GM19395 (cell line): ENCODE results near the gene GAL3ST2.
"Not testable (repeated sequence)": the region's sequence is repeated elsewhere in the genome, so short reads cannot be mapped to it uniquely, and the experiment has no call there.

Experiments
- ATAC-seq: cut with Tn5 transposase; IDR thresholded peaks from one replicate; pipeline ENCODE4 v1.9.1; 2021; ENCODE audit warnings: mild to moderate bottlenecking, moderate library complexity; ENCODE audit not compliant: unreplicated experiment

Gene GAL3ST2

DNA sequence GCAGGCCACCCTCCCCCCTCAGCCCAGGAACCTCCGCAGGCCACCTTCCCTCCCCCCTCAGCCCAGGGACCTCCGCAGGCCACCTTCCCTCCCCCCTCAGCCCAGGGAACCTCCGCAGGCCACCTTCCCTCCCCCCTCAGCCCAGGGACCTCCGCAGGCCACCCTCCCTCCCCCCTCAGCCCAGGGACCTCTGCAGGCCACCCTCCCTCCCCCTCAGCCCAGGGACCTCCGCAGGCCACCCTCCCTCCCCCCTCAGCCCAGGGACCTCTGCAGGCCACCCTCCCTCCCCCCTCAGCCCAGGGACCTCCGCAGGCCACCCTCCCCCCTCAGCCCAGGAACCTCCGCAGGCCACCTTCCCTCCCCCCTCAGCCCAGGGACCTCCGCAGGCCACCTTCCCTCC lies 29.6 kb downstream of the GAL3ST2 start:
- ATAC-seq: not testable (repeated sequence)

DNA sequence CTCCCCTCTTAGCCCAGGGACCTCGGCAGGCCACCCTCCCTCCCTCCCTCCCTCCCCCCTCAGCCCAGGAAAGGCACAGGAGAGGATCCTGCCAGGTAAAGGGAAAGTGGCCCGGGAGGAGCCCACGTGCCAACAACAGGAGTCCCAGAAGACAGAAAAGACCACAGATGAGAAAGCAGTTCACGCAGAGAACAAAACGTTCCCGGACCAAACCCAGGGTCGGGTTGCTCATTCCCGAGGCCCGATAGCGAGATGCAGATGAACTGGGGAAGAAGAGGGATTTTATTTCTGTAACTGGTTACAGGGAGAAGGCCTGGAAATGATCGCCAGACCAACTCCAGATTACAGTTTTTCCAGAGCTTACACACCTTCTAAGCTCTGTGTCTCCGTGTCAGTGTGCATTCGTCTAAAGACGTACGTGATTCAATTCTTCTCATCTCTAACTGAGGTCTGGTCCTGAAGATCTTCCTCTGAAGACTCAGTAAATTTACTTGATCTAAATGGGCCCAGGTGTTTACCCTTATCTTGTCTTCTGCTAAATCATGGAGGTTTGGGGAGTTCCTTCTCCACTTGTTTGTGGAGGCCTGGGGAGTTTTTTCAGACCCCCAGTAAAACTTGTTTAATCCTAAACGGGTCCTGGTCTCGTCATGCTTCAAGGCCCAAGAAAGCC lies 31.6 kb downstream of the GAL3ST2 start:
- ATAC-seq: no peak

DNA sequence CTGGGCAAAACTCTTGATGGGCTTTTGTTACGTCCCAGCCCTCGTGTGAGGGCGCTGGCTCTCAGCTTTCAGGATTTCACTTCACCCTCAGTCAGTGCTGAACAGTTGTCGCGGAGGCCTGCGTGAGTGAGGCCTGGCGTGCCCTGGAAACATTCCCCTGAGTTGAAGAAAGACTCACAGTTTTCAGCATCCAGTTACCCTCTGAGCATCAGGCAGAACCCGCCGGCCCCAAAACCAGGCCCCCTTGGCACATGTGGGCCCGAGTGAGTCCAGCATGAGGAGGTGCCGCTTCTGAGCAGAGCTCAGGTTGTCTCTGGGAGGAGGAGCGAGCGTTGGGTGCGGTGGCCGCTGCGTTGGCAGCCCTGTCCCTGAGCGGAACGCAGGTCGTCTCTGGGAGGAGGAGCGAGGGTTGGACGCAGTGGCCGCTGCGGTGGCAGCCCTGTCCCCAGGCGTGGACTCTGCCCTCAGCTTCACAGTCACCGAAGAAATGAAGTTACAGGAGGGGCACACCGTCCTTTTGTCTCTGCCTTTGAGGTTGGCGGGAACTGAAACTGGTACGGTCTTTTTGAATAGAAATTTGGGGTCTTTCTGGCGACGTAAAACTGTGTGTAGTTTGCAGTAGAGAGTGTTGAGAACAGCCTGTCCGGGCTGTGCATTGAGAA lies 32.2 kb downstream of the GAL3ST2 start, which contains the start of gene NEU4:
Gene NEU4, plus strand, starts transcription at position 473 of the 662 bp plus-strand sequence. CDS start 5,292 bp downstream, outside the sequence.
- ATAC-seq: no peak

DNA sequence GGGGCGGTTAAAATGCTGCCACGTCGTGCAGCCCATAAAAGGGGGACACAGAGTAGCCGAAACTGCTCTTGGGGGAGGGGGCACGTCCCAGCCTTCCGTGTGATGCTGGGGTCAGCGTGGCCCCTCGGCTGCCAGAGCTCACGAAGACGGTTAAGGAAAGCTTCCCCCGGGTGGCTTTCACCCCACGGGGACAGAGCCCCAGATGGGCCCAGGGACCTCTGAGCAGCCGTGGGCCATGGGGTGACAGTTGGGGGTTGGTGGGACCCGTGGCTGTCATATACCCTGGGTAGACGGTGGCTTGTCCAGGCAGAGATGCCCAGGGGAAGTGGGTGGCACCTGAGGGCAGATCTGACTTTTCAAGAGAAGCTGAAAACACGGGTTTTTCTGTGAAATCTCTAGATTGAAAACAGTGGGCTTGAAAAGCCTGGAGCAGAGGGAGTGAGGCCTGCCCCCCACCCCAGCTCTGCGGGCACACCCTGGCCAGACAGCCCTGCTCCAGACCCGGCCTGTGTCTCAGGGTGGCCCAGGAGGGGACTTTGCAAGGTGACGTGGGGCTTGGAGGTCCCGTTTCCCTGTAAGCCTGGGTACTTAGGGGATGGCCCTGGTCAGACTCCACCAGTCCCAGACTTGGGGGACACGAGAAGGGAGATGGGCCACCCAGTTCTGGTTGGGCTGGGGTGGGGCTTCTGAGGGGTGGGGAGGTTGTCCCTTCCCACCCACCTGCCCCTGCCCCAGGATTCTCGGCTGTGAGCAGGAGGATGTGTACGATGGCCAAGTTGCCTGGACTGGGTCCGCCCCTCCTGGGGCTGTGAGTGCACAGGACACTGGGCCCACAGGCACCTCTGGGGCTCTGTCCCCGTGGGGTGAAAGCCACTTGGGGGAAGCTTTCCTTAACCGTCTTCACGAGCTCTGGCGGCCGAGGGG lies 33.0 kb downstream of the GAL3ST2 start:
- no peak for ATAC-seq

DNA sequence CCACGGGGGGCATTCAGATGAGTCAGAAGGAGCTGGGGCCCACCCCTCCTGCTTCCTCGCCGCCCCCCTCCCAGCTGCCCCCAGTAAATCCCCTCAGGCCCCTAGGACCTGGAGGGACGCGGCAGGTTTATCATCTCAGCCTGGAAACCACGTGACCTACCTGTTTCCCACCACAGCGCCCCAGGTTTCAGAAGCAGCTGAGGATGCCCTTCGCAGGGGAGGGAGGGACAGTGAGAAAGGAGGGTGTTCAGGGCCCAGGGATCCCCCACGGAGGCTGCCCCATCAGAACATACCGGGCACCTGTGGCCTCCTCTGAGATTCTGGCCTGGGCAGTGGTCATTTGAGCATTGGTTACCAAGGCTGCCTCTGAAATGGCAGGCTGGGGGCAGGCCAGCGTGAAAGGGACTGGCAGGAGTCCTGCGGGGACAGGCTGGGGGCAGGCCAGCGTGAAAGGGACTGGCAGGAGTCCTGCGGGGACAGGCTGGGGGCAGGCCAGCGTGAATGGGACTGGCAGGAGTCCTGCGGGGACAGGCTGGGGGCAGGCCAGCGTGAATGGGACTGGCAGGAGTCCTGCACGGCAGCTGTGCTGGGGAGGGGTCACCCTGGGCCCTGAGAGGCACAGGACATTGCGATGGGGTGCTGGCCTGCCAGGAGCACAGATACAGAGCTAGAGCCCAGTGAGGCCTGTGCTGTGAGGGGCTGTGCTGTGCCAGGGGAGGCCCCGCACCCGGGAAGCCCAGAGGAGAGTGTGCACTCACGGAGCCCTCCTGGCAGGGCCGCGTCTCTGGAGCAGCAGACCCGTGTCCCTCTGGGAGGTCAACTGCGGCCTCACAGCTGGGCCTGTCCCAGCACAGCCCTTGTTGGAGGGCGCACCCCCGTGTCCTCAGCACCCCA lies 33.9 kb downstream of the GAL3ST2 start:
- no peak for ATAC-seq

DNA sequence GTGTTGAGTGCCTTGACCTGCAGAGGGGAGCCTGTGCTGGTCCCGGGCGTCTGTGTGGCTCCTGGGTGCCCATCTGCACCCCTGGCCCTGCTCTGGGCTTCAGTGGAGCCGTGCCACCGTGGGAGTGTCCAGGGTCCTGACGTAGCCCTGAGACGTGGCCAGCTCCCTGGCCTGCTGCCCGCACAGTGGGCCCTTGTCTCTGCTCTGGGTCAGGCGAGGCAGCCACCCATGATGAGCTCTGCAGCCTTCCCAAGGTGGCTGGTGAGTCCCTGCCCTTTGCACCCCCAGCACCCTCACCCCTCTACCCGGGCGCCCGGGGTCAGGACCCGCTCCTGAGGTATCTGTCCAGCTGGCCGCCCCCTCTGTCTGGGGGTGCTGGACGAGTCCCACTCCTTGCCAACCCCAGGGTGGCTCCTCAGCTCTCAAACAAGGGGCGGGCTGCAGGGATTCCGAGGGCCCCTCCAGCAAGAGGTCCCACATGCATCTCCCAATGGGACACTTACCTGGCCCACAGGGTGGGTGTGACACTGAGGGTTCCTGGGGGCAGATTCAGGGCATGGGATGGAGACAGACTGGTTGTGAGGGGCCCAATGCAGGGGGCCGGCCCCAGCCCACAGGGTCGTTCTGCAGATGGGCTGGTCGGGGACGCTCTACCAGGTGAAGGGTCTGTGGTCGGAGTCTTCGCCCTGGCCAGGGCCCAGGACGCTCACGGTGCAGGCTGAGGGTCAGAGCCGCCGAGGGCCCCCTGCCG lies 34.8 kb downstream of the GAL3ST2 start:
- no peak for ATAC-seq

DNA sequence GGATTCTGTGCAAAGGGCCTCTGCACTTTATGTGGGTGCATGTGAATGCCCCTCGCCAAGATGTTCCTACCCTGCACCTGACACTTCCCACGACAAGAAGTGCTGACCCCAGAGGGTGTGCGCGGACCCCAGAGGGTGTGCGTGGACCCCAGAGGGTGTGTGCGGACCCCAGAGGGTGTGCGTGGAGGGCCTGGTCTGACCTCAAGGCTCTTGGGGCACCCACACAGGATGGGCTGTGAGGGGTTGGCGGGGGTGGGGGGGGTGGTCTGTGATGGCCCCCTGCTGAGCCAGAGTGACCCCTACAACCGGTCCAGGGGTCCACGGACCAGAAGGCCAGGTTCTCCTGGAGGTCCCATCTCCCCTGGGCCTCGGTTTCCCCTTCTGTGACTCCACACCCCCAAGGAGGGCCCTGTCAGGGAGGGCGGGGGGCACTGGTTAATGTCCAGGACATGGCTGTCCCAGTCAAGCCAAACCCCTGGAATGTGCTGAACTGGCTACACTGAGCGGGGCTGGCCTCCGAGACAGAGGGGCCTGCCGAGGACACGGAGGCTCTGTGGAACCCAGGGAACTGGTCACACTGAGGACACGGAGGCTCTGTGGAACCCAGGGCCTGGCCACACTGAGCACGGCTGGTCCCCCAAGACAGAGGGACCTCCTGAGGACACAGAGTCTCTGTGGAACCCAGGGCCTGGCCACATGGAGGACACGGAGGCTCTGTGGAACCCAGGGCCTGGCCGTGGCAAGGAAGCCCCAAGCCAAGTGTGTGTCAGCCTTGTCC lies 35.5 kb downstream of the GAL3ST2 start:
- ATAC-seq: no peak

DNA sequence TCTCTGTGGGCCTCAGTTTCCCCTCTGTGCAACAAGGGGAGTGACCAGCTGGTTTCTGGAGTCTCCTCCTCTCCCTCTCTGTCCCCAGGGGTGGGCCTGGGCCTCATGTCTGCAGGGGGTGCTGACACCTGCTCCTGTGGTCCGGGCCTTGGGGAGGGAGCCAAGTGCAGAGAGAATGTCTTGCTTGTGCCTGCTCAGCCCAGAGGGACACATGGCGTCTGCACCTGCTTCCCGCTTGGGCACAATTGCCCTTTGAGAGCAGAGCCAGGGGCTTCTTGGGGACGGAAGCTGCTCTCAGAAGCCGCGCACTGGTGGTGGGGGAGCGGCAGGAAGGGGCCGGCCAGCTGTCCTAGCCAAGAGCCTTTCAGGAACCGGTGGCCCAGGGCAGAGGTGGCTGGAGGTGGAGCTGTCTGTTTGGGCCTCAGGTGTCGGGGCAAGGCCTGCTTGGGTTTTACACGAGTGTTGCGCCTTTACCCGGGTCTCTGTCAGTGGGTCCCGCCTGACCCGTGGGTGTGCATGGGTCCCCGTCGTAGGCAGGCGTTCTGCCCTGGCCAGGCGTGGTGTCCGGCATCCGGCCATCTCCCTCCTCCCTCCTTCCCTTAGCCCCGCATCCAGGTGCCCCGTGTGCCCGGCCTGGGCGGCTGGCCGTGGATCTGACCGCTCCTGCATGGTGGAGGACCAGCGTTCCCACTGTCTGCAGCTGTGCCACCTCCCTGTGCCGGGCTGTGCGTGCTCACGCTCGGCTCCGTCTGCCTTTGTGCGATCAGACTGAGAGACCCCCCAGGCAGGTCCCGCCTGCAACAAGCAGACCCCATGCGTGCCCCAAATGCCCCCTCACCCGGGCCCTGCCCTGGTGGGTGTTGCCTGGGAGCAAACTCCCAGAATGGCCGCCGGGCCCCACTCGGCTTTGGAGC lies 36.4 kb downstream of the GAL3ST2 start:
- no peak for ATAC-seq

DNA sequence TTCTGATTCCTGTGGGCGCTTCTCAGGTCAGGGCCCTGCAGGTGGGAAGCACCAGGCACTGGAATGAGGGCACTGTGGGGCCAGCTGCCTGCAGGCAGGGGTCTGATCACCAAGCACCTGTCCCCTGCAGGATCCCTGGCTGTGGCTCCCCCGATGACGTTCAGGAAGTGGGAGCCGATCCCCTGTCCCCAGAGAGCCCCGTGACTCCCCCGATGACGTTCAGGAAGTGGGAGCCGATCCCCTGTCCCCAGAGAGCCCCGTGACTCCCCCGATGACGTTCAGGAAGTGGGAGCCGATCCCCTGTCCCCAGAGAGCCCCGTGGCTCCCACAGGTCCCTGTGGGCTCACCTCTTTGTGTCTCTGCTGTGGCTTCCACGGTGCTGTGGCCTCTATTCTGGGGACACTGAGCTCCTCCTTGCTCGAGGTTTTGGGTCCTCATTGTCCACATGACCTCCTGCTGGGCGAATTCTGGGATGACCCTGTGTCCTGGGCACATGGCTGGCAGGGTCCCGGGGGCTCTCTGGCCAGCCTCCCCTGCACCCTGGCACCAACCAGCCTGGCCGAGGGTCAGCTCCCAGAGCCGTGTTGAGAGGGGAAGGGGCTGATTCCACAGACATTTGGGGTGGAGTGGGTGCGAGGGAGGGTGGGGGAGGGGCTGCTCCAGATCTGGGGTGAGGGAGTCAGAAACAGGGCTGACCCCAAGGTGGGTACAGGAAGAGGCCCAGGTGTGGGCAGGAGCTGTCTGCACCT lies 37.2 kb downstream of the GAL3ST2 start:
- no peak for ATAC-seq

DNA sequence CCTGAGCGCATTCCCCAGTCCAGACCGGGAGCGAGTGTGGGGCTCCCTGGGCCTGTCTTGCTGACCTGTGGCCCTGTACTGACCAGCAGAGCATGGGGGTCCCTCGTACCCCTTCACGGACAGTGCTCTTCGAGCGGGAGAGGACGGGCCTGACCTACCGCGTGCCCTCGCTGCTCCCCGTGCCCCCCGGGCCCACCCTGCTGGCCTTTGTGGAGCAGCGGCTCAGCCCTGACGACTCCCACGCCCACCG lies 37.7 kb downstream of the GAL3ST2 start:
- ATAC-seq: no peak

DNA sequence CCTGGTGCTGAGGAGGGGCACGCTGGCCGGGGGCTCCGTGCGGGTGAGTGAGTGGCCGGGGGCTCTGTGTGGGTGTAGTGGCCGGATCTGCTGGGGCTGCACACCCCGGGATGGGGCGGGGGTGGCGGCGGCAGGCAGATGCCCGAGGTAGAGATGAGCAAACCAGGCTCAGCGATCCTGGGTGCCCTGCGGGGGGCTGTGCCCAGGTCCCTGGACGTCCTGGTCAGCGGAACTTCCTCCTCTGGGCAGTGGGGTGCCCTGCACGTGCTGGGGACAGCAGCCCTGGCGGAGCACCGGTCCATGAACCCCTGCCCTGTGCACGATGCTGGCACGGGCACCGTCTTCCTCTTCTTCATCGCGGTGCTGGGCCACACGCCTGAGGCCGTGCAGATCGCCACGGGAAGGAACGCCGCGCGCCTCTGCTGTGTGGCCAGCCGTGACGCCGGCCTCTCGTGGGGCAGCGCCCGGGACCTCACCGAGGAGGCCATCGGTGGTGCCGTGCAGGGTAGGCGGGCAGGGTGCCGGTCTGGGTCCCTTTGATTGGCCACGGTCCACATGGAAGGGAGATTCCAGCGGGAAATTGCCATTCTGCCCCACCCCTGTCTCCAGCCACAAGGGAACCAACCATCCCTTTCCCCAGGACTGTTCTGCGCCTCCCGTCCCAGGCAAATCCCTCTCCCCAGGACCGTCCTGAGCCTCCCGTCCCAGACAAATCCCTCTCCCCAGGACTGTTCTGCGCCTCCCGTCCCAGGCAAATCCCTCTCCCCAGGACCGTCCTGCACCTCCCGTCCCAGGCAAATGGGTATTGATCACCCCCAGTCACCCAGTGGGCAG lies 38.2 kb downstream of the GAL3ST2 start:
- no peak for ATAC-seq

DNA sequence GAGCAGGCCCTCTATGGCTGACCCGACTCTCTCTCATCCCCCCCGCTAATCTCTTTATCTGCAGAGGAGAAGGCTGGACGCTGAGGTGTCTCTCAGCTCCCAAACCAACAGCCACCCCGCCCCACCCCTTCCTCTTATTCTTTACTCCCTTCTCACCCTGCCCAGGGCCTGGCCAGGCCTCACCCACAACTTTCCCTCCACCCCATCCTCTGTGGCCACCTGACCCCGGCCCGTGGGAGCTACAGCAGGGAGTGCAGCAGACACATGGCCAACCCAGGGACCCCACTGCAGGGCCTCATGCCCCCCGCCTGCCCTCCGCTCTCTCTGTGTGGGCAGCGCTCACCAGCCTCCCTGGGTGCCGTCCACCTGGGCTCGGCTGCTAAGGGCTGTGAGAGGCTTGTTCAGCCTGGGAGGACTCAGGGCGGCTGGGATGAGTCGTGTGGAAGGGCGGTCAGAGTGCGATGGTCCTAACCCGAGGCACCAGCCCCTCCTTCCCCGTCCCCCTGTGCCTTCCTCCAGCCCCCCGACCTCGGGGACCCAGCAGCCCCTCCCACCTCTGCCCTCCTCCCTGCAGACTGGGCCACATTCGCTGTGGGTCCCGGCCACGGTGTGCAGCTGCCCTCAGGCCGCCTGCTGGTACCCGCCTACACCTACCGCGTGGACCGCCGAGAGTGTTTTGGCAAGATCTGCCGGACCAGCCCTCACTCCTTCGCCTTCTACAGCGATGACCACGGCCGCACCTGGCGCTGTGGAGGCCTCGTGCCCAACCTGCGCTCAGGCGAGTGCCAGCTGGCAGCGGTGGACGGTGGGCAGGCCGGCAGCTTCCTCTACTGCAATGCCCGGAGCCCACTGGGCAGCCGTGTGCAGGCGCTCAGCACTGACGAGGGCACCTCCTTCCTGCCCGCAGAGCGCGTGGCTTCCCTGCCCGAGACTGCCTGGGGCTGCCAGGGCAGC lies 39.1 kb downstream of the GAL3ST2 start:
- no peak for ATAC-seq

DNA sequence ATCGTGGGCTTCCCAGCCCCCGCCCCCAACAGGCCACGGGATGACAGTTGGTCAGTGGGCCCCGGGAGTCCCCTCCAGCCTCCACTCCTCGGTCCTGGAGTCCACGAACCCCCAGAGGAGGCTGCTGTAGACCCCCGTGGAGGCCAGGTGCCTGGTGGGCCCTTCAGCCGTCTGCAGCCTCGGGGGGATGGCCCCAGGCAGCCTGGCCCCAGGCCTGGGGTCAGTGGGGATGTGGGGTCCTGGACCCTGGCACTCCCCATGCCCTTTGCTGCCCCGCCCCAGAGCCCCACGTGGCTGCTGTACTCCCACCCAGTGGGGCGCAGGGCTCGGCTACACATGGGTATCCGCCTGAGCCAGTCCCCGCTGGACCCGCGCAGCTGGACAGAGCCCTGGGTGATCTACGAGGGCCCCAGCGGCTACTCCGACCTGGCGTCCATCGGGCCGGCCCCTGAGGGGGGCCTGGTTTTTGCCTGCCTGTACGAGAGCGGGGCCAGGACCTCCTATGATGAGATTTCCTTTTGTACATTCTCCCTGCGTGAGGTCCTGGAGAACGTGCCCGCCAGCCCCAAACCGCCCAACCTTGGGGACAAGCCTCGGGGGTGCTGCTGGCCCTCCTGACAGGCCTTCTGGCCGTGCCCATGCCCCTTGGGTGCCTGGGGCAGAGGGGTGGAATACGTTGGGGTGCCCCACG lies 40.0 kb downstream of the GAL3ST2 start:
- ATAC-seq: no peak

DNA sequence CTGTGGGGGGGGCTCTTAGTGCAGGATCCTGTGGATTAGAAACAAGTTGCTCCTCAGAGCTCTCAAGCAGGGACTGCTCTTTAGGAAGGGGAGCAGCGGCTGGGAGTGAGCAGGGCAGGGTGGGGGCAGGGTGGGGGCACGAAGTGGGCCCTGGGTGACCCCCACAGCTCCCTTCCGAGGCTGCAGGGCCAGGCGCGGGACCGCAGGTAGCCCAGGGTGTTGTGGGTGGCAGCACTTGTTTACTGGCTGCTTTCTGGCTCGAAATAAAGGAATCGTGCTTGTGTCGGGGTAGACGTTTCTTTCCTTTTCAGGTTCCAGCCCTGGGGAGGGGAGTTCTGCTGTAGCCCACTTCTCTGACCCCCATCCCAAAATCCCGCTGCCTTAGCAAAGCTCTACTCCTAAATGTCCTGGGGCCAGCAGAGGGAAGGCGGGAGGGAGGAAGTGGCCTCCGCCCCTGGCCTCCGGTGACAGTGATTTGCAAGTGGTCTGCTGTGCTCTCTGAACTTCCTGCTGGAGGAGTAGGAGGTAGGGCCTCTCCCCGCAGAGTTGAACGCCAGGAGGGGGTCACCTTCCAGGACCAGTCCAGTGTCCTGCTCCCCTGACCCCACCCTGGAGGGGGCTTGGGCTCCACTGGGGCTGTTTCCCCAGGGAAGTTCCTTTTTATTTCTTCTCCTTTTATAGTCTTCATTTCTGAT lies 40.7 kb downstream of the GAL3ST2 start:
- no peak for ATAC-seq
